ENCODE measurements around the gene OR51I2.

DNA sequence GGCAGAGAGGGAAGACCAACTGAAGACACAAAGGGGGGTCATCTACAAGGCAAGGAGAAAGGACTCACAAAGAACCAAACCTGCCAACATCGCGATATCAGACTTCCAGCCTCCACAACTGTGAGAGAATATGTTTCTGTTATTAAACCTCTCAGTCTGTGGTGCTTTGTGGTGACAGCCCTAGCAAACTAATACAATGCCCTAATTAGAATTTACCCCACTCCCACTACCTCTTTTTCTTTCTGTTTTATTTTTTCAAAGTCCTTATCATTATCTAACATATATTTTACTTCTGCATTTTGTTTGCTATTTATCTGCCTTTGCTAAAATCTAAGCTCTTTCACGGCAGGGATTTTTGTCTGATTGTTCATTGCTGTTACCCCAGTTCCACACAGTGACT is 36.9 kb downstream of the OR51I2 start:
- TF ChIP-seq, protein P1, sequence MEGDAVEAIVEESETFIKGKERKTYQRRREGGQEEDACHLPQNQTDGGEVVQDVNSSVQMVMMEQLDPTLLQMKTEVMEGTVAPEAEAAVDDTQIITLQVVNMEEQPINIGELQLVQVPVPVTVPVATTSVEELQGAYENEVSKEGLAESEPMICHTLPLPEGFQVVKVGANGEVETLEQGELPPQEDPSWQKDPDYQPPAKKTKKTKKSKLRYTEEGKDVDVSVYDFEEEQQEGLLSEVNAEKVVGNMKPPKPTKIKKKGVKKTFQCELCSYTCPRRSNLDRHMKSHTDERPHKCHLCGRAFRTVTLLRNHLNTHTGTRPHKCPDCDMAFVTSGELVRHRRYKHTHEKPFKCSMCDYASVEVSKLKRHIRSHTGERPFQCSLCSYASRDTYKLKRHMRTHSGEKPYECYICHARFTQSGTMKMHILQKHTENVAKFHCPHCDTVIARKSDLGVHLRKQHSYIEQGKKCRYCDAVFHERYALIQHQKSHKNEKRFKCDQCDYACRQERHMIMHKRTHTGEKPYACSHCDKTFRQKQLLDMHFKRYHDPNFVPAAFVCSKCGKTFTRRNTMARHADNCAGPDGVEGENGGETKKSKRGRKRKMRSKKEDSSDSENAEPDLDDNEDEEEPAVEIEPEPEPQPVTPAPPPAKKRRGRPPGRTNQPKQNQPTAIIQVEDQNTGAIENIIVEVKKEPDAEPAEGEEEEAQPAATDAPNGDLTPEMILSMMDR (IDR thresholded peaks at IDR 0.05): no peak
- TF ChIP-seq EZH2phosphoT487 (IDR thresholded peaks at IDR 0.05) (no peak), EZH2 (IDR thresholded peaks at IDR 0.05) (no peak)
